HepG2 (cell line): ENCODE results near the gene PARVA.

Experiments used
- ARID3A ChIP-seq: IDR thresholded peaks from 2 replicates; pipeline ENCODE4 v1.6.1; 2012; ENCODE audit warnings: low read depth, low read length, improper control_type of control experiment
- CTCF ChIP-seq: sonication (generic); formaldehyde crosslinking; IDR thresholded peaks from 2 replicates; pipeline ENCODE4 v1.5.0; 2020; ENCODE audit warnings: mild to moderate bottlenecking, missing genetic modification reagents, moderate library complexity
- SETDB1 ChIP-seq: sonication (generic); formaldehyde crosslinking; IDR thresholded peaks from 2 replicates; pipeline ENCODE4 v1.5.1; 2020; ENCODE audit warnings: missing genetic modification reagents, mild to moderate bottlenecking, borderline replicate concordance
- TCF12 ChIP-seq, 2 experiments: fragments of 450-650 bp in 1 of 2; sonication (generic) in 1 of 2; formaldehyde crosslinking in 1 of 2; IDR thresholded peaks; 2 replicates each; pipeline versions ENCODE4 v1.6.1 to v1.8.0; 2017 to 2022; ENCODE audit warnings: antibody characterized with exemption in 1 of 2, mild to moderate bottlenecking in 1 of 2, missing genetic modification reagents in 1 of 2, moderate library complexity in 1 of 2
- ZNF704 ChIP-seq: sonication (generic); formaldehyde crosslinking; IDR thresholded peaks from 2 replicates; pipeline ENCODE4 v1.8.1; 2023; ENCODE audit warnings: mild to moderate bottlenecking, inconsistent platforms, moderate library complexity, missing genetic modification reagents, borderline replicate concordance

GRCh38 chr11:12389676-12390657 is 12.6 kb downstream of the PARVA start:
- TF ChIP-seq ARID3A (no peak), ZNF704 (CRISPR knock-in tag) (no peak), SETDB1 (no peak), CTCF (no peak), TCF12 (IDR thresholded peaks at IDR 0.05) (no peak), TCF12 (CRISPR knock-in tag; IDR thresholded peaks at IDR 0.05) (no peak)
